A673 (cell line): ENCODE data around the gene ZBTB7B.

Experiments used
- EZH2 ChIP-seq: fragments of 200-600 bp; sonication (generic); IDR thresholded peaks from 2 replicates; pipeline ENCODE4 v1.6.1; 2017; ENCODE audit warnings: borderline replicate concordance, low read depth, mild to moderate bottlenecking, mixed read lengths, antibody characterized with exemption, low read length; ENCODE audit not compliant: poor library complexity, severe bottlenecking
- TF ChIP-seq, protein P1 (sequence below): fragments of 300-800, 200-600 bp; sonication (generic); conservative IDR thresholded peaks from 2 replicates; pipeline ENCODE4 v1.5.1; 2017; ENCODE audit warnings: low read depth, mild to moderate bottlenecking, antibody characterized with exemption, low read length, moderate library complexity, mixed read lengths

GRCh38 chr1:154957091-154957657 lies 45.4 kb upstream of the ZBTB7B start:
- TF ChIP-seq, protein P1, sequence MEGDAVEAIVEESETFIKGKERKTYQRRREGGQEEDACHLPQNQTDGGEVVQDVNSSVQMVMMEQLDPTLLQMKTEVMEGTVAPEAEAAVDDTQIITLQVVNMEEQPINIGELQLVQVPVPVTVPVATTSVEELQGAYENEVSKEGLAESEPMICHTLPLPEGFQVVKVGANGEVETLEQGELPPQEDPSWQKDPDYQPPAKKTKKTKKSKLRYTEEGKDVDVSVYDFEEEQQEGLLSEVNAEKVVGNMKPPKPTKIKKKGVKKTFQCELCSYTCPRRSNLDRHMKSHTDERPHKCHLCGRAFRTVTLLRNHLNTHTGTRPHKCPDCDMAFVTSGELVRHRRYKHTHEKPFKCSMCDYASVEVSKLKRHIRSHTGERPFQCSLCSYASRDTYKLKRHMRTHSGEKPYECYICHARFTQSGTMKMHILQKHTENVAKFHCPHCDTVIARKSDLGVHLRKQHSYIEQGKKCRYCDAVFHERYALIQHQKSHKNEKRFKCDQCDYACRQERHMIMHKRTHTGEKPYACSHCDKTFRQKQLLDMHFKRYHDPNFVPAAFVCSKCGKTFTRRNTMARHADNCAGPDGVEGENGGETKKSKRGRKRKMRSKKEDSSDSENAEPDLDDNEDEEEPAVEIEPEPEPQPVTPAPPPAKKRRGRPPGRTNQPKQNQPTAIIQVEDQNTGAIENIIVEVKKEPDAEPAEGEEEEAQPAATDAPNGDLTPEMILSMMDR = no peak
- no peak for TF ChIP-seq EZH2
